HAP-1 (cell line): ENCODE data around the gene CPN2.

ENCODE experiments used
- DNase-seq, 2 experiments: peaks; one replicate each; pipeline ENCODE4 v3.0.0-alpha.2; 2016 to 2020; ENCODE audit warnings: low spot score in 2 of 2
- H3K27me3 ChIP-seq: fragments of 250-450 bp; sonication (Bioruptor Pico); 2 replicates; pipeline ENCODE4 v1.5.1; 2020; ENCODE audit warnings: low read depth, mild to moderate bottlenecking, moderate library complexity
- H3K36me3 ChIP-seq: fragments of 250-450 bp; sonication (Bioruptor Pico); replicated peaks from 2 replicates; pipeline ENCODE4 v1.5.1; 2020; ENCODE audit warnings: mild to moderate bottlenecking
- H3K4me1 ChIP-seq: fragments of 250-450 bp; sonication (Bioruptor Pico); 2 replicates; pipeline ENCODE4 v1.5.1; 2020; ENCODE audit warnings: mild to moderate bottlenecking
- H3K4me3 ChIP-seq: fragments of 250-450 bp; sonication (Bioruptor Pico); 2 replicates; pipeline ENCODE4 v1.5.1; 2020; ENCODE audit warnings: mild to moderate bottlenecking, moderate library complexity
- H3K9me3 ChIP-seq: fragments of 250-450 bp; sonication (Bioruptor Pico); 2 replicates; pipeline ENCODE4 v1.5.1; 2020; ENCODE audit warnings: mild to moderate bottlenecking, moderate library complexity
- in situ Hi-C: fragments of 300-500 bp; cut with MboI; formaldehyde crosslinking; loops from 3 replicates; pipeline ENCODE4 v1.14.3; 2020; ENCODE audit warnings: low sequenced_read_pairs, inconsistent platforms, mixed read lengths

Gene CPN2

DNA sequence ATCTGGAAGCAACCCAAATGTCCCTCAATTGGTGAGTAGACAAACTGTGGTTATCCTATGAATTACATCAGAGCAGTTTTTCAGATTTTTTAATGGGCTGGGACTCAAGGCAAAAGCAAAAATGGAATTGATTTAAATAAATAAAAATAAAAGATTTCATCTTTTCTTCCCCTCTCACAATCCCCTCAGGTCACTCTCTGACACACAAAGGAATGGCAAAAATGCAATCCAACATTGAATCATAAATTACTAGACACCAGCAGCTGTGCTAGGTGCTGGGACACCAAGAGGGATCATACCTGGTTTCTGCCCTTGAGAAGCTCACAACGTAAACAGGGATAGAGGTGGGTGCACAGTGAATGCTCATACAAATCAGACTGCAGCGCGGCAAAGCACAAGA is 58.8 kb downstream of the CPN2 start:
- no peak for DNase-seq
- in situ Hi-C loops = no loop called here
- Histone ChIP-seq H3K9me3 (no peaks in the 10 kb centered on the region), H3K4me3 (no peak overlapping the region), H3K27me3 (no peaks in the 10 kb centered on the region), H3K4me1 (peaks cover 12% of the 10 kb centered on the region), H3K36me3 (no peaks in the 10 kb centered on the region)
